Measurements from ENCODE around the gene ZNF554.

Gene ZNF554

GRCh38 chr19:2807379-2808128 lies 12.1 kb upstream of the ZNF554 start:
- DNase-seq (ENCODE audit: low spot score): no peak

GRCh38 chr19:2808129-2808941 lies 11.3 kb upstream of the ZNF554 start:
- DNase-seq (ENCODE audit: low spot score): no peak

GRCh38 chr19:2809387-2810140 lies 10.1 kb upstream of the ZNF554 start:
- DNase-seq (ENCODE audit: low spot score): no peak

GRCh38 chr19:2810141-2811091 lies 9.3 kb upstream of the ZNF554 start:
- DNase-seq (ENCODE audit: low spot score): no peak

- DNase-seq (ENCODE audit: low spot score): no peak
These were observed 8.4 kb upstream of the ZNF554 start for GRCh38 chr19:2811221-2811722.

GRCh38 chr19:2811735-2812413 lies 7.8 kb upstream of the ZNF554 start:
- DNase-seq (ENCODE audit: low spot score): no peak

GRCh38 chr19:2812414-2813234 lies 7.0 kb upstream of the ZNF554 start:
- DNase-seq (ENCODE audit: low spot score): no peak

- DNase-seq (ENCODE audit: low spot score): no peak
These were observed 6.2 kb upstream of the ZNF554 start for GRCh38 chr19:2813235-2814160.

GRCh38 chr19:2814426-2814825 lies 5.2 kb upstream of the ZNF554 start:
- DNase-seq (ENCODE audit: low spot score): no peak

- DNase-seq (ENCODE audit: low spot score): no peak
These were observed 4.5 kb upstream of the ZNF554 start for GRCh38 chr19:2815191-2815614.

GRCh38 chr19:2815923-2816322 lies 3.7 kb upstream of the ZNF554 start:
- no peak for DNase-seq (ENCODE audit: low spot score)

- DNase-seq (ENCODE audit: low spot score): no peak
These were observed 3.0 kb upstream of the ZNF554 start for GRCh38 chr19:2816641-2817040.

- peak; percentile 38 for DNase-seq (ENCODE audit: low spot score)
These were observed 2.3 kb upstream of the ZNF554 start for GRCh38 chr19:2817237-2817829.

- DNase-seq (ENCODE audit: low spot score): peak; percentile 12
These were observed 539 bp downstream of the ZNF554 start for GRCh38 chr19:2820112-2820702.

GRCh38 chr19:2822846-2823245 lies 3.2 kb downstream of the ZNF554 start:
- no peak for DNase-seq (ENCODE audit: low spot score)

- no peak for DNase-seq (ENCODE audit: low spot score)
These were observed 4.0 kb downstream of the ZNF554 start for GRCh38 chr19:2823646-2824045.

- DNase-seq (ENCODE audit: low spot score): no peak
These were observed 4.5 kb downstream of the ZNF554 start for GRCh38 chr19:2824129-2824528.

- no peak for DNase-seq (ENCODE audit: low spot score)
These were observed 7.4 kb downstream of the ZNF554 start for GRCh38 chr19:2827022-2827421.

Data from kidney tubule cell (primary cell).